ENCODE results near the gene DAPP1. TPM values are rescaled to one million over a fixed set of nuclear protein-coding genes. Genes with fewer than 3 reads are reported as not detected.

DAPP1 gene
- total RNA-seq, 1 experiment from 2014 or later = 7.9 TPM

DNA sequence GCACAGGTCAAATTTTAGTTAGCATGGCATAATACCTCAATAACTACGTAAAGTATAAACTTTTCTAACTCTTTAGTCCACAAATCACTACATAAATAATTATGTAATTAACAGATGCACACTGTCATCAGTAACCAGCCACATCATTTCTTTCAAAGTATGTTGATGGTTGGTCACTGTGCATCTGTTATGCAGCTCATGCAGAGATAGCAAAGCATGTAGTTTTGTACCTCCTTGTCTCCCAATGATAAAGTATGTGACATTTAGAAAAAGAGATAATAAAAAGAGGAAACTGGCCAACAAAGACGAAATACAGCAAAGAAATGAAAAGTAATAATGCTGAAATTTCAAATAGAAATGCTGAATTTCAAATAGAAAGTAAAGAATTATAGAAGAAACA lies 74.7 kb downstream of the DAPP1 start:
- DNase-seq = no peak
- Histone ChIP-seq H3K79me2 (ENCODE audit: low read depth) (peaks cover 39% of the 10 kb centered on the region), H3K9me3 (ENCODE audit: insufficient read depth, low read depth) (no peaks in the 10 kb centered on the region), H4K20me1 (ENCODE audit: insufficient read depth) (peaks cover 5% of the 10 kb centered on the region), H2AFZ (no peak overlapping the region), H3K4me3 (no peak overlapping the region), H3K27me3 (ENCODE audit: insufficient read depth, low read depth) (no peaks in the 10 kb centered on the region), H3K9me2 (ENCODE audit: insufficient read depth) (no peaks in the 10 kb centered on the region), H3F3A (ENCODE audit: insufficient read depth, low read depth) (peaks cover 22% of the 10 kb centered on the region; the same call in 1 of the 2 replicates), H3K36me3 (ENCODE audit: low read depth) (0 out of 2 replicates have a peak, but pooled peaks cover 3% of the 10 kb centered on the region), H3K4me1 (replicated peaks; ENCODE audit: insufficient read depth) (0 out of 2 replicates have a peak, but pooled peaks cover 17% of the 10 kb centered on the region), H3K4me2 (no peak overlapping the region), H3K27ac (no peak overlapping the region)
- intact Hi-C loops (cut with micrococcal nuclease; ENCODE audit: unreplicated experiment) = loop anchor here (5.0 kb wide), 1 partner anchor 56 kb away; the partner anchor contains the start of gene DNAJB14
- no TSS peak for BruUV-seq (replicated peaks)
- ChIA-PET POLR2A (ENCODE audit: unreplicated experiment) (no interaction called here), CTCF (no interaction called here)
- no peak for TF ChIP-seq EZH2 (IDR thresholded peaks at IDR 0.05; ENCODE audit: low read depth)
- TF ChIP-seq, protein P1, sequence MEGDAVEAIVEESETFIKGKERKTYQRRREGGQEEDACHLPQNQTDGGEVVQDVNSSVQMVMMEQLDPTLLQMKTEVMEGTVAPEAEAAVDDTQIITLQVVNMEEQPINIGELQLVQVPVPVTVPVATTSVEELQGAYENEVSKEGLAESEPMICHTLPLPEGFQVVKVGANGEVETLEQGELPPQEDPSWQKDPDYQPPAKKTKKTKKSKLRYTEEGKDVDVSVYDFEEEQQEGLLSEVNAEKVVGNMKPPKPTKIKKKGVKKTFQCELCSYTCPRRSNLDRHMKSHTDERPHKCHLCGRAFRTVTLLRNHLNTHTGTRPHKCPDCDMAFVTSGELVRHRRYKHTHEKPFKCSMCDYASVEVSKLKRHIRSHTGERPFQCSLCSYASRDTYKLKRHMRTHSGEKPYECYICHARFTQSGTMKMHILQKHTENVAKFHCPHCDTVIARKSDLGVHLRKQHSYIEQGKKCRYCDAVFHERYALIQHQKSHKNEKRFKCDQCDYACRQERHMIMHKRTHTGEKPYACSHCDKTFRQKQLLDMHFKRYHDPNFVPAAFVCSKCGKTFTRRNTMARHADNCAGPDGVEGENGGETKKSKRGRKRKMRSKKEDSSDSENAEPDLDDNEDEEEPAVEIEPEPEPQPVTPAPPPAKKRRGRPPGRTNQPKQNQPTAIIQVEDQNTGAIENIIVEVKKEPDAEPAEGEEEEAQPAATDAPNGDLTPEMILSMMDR (conservative IDR thresholded peaks at IDR 0.05) = no peak

DNA sequence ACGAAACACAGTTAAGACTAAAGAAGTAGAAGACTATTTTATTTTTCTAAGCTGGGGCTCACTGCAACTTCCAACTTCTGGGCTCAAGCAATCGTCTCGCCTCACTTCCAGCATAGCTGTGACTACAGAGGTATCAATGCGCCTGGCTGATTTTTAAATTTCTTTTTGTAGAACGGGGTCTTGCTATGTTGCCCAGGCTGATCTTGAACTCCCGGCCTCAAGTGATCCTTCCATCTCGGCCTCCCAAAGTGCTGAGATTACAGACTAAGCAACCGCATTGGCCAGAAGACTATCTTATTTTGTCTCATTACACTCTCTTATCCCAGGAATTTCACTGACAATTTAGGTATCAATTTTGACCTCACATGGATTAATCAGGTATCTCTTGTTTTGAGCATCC lies 76.4 kb downstream of the DAPP1 start:
- DNase-seq = no peak
- Histone ChIP-seq H3K4me1 (replicated peaks; ENCODE audit: insufficient read depth) (0 out of 2 replicates have a peak, but pooled peaks cover 17% of the 10 kb centered on the region), H3K9me3 (ENCODE audit: insufficient read depth, low read depth) (no peaks in the 10 kb centered on the region), H2AFZ (no peak overlapping the region), H3K4me3 (peak overlapping the region; percentile 86), H4K20me1 (ENCODE audit: insufficient read depth) (no peaks in the 10 kb centered on the region; the same call in 1 of the 2 replicates), H3K79me2 (ENCODE audit: low read depth) (peaks cover 39% of the 10 kb centered on the region), H3K9me2 (ENCODE audit: insufficient read depth) (no peaks in the 10 kb centered on the region), H3K27ac (no peak overlapping the region), H3K4me2 (peak overlapping the region; percentile 78), H3K27me3 (ENCODE audit: insufficient read depth, low read depth) (no peaks in the 10 kb centered on the region), H3K36me3 (ENCODE audit: low read depth) (no peaks in the 10 kb centered on the region; the same call in 1 of the 2 replicates), H3F3A (ENCODE audit: insufficient read depth, low read depth) (peaks cover 26% of the 10 kb centered on the region; the same call in 1 of the 2 replicates)
- ChIA-PET CTCF (no interaction called here), POLR2A (ENCODE audit: unreplicated experiment) (no interaction called here)
- intact Hi-C loops (cut with micrococcal nuclease; ENCODE audit: unreplicated experiment) = loop anchor here (5.0 kb wide), 1 partner anchor 54 kb away; the partner anchor contains the start of gene DNAJB14
- TF ChIP-seq, protein P1 (conservative IDR thresholded peaks at IDR 0.05) = no peak
- no peak for TF ChIP-seq EZH2 (IDR thresholded peaks at IDR 0.05; ENCODE audit: low read depth)
- BruUV-seq (replicated peaks) = no TSS peak

DNA sequence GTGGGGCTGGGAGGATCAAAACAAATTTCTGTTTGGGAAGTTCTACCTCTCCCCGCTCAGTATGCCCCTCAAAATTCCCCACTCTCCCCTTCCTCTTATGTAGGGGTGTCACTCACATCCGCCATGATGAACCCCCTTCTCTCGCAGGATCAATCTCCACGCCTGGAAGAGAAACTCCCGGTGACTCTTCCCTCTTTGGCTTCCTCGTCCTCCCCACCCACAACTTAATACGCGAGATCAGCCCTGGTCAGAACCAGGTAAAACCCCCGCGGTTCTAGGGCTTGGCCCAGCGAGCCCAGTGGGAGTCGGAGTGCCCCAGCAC lies 77.2 kb downstream of the DAPP1 start:
- POLR2A ChIA-PET (ENCODE audit: unreplicated experiment) = interaction anchor here (0.6 to 1.0 kb wide), 2 partner anchors 14 to 50 kb away, joined by 6 read pairs; no protein-coding TSS in a partner anchor

More for the DNA sequence above, 77.2 kb downstream of the DAPP1 start:
- Histone ChIP-seq H3K27ac (peak overlapping the region; percentile 56), H3K79me2 (ENCODE audit: low read depth) (peaks cover 39% of the 10 kb centered on the region), H3K4me3 (peak overlapping the region; percentile 86), H2AFZ (peak overlapping the region; percentile 80), H3K4me2 (peak overlapping the region; percentile 78), H3F3A (ENCODE audit: insufficient read depth, low read depth) (peaks cover 26% of the 10 kb centered on the region; the same call in 1 of the 2 replicates), H3K27me3 (ENCODE audit: insufficient read depth, low read depth) (no peaks in the 10 kb centered on the region), H3K9me2 (ENCODE audit: insufficient read depth) (no peaks in the 10 kb centered on the region), H3K4me1 (replicated peaks; ENCODE audit: insufficient read depth) (0 out of 2 replicates have a peak, but pooled peaks cover 17% of the 10 kb centered on the region), H3K9me3 (ENCODE audit: insufficient read depth, low read depth) (no peaks in the 10 kb centered on the region), H3K36me3 (ENCODE audit: low read depth) (no peaks in the 10 kb centered on the region; the same call in 1 of the 2 replicates), H4K20me1 (ENCODE audit: insufficient read depth) (no peaks in the 10 kb centered on the region; the same call in 1 of the 2 replicates)
- no peak for DNase-seq
- BruUV-seq (replicated peaks) = no TSS peak
- TF ChIP-seq, protein P1 (conservative IDR thresholded peaks at IDR 0.05) = no peak
- no peak for TF ChIP-seq EZH2 (IDR thresholded peaks at IDR 0.05; ENCODE audit: low read depth)
- intact Hi-C loops (cut with micrococcal nuclease; ENCODE audit: unreplicated experiment) = loop anchor here (5.0 kb wide), 1 partner anchor 54 kb away; the partner anchor contains the start of gene DNAJB14
- CTCF ChIA-PET = no interaction called here

Measured in PC-9 (cell line).